Cortex of kidney (tissue), 1 donor: Measurements from ENCODE around the gene GOLGB1.

Experiments
- DNase-seq: peaks from one replicate; lab custom pipeline; 2025; lab: John Stamatoyannopoulos, UW

GOLGB1 gene

GRCh38 chr3:121677141-121677540 is 72.4 kb downstream of the GOLGB1 start:
- no peak for DNase-seq

GRCh38 chr3:121670676-121671075 is 78.9 kb downstream of the GOLGB1 start:
- DNase-seq = no peak

GRCh38 chr3:121667333-121667732 is 82.2 kb downstream of the GOLGB1 start:
- DNase-seq = no peak

- no peak for DNase-seq
Measured at GRCh38 chr3:121665488-121665887, 84.1 kb downstream of the GOLGB1 start.

- no peak for DNase-seq
Measured at GRCh38 chr3:121663171-121663847, 86.2 kb downstream of the GOLGB1 start.

GRCh38 chr3:121662742-121663141 is 86.8 kb downstream of the GOLGB1 start:
- DNase-seq = no peak

GRCh38 chr3:121661376-121661775 is 88.2 kb downstream of the GOLGB1 start:
- no peak for DNase-seq

GRCh38 chr3:121660356-121661171 is 89.0 kb downstream of the GOLGB1 start, which contains the start of gene HCLS1:
Gene HCLS1, minus strand, starts transcription at chr3:121660903. Its CDS starts 2,556 bp downstream, at chr3:121658347.
- no peak for DNase-seq

GRCh38 chr3:121659586-121659985 is 90.0 kb downstream of the GOLGB1 start:
- no peak for DNase-seq

- no peak for DNase-seq
Measured at GRCh38 chr3:121658716-121659435, 90.7 kb downstream of the GOLGB1 start.

- DNase-seq = no peak
Measured at GRCh38 chr3:121654493-121655385, 94.8 kb downstream of the GOLGB1 start.

- no peak for DNase-seq
Measured at GRCh38 chr3:121651684-121652083, 97.9 kb downstream of the GOLGB1 start.

- DNase-seq = no peak
Measured at GRCh38 chr3:121649645-121650044, 99.9 kb downstream of the GOLGB1 start.

GRCh38 chr3:121648219-121648958 is 101.2 kb downstream of the GOLGB1 start:
- DNase-seq = no peak

- no peak for DNase-seq
Measured at GRCh38 chr3:121645054-121645453, 104.5 kb downstream of the GOLGB1 start.

GRCh38 chr3:121642601-121643314 is 106.8 kb downstream of the GOLGB1 start:
- no peak for DNase-seq

- no peak for DNase-seq
Measured at GRCh38 chr3:121641127-121641526, 108.4 kb downstream of the GOLGB1 start.

- DNase-seq = no peak
Measured at GRCh38 chr3:121637922-121638321, 111.6 kb downstream of the GOLGB1 start.

- no peak for DNase-seq
Measured at GRCh38 chr3:121630355-121630754, 119.2 kb downstream of the GOLGB1 start.

- no peak for DNase-seq
Measured at GRCh38 chr3:121629601-121630000, 119.9 kb downstream of the GOLGB1 start.
